C4-2B (cell line): ENCODE results near the gene DPYSL4.

Experiments
- H3K27ac ChIP-seq: fragments of 450-650 bp; 2 replicates; pipeline ENCODE4 v1.5.1; 2017
- ZFX ChIP-seq: fragments of 450-650 bp; IDR thresholded peaks from 2 replicates; pipeline ENCODE4 v1.6.1; 2017
- TF ChIP-seq, protein P1 (sequence below): fragments of 450-650 bp; conservative IDR thresholded peaks from 2 replicates; pipeline ENCODE4 v1.5.1; 2017; ENCODE audit warnings: mild to moderate bottlenecking

Gene DPYSL4

DNA sequence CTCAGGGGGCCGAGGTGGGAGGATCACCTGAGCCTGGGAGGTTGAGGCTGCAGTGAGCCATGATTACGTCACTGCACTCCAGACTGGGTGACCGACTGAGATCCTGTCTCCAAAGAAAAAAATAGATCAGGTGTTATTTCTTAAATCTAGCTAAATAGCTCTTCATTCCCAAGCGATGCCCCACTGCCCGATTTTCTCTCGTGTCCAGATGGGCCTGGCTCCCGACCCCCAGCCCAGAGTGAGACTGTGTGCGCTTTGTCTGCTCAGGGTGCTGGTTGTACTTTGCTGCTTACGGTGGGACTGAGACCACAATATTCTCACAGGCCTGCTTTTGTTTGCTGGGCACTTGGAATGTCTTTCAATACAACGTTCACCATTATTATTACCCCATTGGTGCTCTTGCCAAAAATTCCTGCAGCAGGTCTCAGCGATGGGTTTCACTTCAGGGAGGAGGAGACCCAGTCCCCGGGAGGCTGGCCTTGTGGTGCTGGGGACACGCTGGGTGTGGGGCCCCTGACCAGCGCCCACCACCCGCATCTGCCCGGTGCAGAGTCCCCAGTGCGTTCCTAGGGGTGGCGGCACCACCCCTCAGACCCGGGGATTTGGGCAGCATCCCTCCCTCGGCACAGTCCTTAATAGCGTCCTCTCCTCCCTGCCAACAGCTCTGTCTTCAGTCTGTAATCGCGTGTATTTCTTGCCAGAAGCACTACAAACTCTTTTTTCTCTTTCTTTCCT is 20.4 kb upstream of the DPYSL4 start:
- no peak overlapping the region for H3K27ac ChIP-seq

DNA sequence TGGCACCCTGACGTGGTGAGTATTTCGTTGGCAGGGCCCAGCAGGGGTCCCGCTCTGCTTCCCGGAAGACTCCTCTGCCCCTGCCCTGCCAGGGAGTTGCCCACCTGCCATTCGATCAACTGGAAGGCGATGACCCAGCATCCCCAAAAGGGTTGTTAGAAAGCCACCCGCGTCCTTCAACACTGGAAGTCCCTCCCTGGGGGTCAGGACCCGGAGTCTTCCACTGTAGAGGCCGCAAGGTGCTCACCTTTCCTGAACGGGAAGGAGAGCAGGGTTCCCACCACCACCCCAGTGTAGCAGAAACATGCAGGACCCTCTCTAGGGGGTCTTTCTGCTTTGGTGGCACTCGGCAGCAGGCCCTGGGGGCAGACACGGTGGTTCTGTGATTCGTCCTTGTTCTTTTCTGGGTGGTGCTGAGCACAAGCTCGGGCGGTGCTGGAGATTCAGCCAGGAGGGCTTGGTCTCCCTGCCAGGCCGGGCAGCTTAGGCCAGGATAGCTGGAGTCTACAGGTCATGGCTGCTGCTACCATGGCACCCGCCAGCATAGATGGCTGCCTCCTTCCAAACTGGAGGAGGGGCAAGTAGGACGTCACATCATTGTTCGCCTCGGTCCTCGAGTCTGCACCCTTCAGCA is 19.6 kb upstream of the DPYSL4 start:
- TF ChIP-seq, protein P1, sequence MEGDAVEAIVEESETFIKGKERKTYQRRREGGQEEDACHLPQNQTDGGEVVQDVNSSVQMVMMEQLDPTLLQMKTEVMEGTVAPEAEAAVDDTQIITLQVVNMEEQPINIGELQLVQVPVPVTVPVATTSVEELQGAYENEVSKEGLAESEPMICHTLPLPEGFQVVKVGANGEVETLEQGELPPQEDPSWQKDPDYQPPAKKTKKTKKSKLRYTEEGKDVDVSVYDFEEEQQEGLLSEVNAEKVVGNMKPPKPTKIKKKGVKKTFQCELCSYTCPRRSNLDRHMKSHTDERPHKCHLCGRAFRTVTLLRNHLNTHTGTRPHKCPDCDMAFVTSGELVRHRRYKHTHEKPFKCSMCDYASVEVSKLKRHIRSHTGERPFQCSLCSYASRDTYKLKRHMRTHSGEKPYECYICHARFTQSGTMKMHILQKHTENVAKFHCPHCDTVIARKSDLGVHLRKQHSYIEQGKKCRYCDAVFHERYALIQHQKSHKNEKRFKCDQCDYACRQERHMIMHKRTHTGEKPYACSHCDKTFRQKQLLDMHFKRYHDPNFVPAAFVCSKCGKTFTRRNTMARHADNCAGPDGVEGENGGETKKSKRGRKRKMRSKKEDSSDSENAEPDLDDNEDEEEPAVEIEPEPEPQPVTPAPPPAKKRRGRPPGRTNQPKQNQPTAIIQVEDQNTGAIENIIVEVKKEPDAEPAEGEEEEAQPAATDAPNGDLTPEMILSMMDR = no peak
- no peak for TF ChIP-seq ZFX
- H3K27ac ChIP-seq = no peak overlapping the region

More for the DNA sequence above, 20.4 kb upstream of the DPYSL4 start:
- TF ChIP-seq, protein P1 = no peak
- TF ChIP-seq ZFX = no peak

DNA sequence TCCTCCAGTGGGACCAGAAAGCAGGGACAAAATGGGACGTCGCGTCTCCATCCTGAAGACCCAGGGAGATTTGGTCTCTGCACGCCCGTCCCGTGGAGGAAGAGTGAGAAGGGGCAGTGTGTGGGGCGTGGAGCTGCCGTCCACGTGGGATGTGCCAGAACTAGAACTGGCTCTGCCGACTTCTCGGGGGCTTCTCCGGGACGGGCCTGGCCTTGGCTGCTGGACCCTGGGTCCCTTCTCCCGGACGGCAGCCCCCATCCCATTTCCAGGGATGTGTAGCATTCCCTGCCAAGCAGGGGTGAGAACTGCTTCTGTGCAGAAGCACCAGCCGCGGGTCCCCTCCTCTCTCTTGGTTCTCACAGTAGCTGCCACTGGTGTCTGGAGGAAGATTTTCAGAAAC is 18.8 kb upstream of the DPYSL4 start:
- no peak for TF ChIP-seq ZFX
- TF ChIP-seq, protein P1 = no peak
- no peak overlapping the region for H3K27ac ChIP-seq

DNA sequence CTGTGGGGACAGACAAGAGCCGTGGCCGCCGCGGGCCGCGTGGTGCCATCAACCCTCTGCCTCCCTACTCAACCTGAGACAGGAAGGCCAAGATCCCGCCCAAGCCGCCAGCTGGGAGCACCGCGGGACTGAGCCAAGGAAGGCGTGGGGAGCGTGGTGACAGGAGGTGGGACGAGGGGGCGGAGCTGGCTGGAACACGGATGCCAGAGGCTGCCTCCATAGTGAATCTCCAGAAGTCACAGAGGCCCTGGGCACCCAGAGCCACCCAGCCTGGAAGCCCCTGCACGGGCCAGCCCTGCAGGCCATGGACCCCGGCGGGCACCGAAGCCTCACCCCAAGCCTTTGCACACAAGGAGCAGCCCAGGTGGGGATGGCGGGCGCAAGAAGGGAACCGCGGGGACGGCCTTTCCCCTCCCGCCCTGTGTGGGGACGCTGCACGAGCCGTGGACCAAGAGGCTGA is 18.1 kb upstream of the DPYSL4 start:
- no peak overlapping the region for H3K27ac ChIP-seq
- TF ChIP-seq, protein P1 = no peak

DNA sequence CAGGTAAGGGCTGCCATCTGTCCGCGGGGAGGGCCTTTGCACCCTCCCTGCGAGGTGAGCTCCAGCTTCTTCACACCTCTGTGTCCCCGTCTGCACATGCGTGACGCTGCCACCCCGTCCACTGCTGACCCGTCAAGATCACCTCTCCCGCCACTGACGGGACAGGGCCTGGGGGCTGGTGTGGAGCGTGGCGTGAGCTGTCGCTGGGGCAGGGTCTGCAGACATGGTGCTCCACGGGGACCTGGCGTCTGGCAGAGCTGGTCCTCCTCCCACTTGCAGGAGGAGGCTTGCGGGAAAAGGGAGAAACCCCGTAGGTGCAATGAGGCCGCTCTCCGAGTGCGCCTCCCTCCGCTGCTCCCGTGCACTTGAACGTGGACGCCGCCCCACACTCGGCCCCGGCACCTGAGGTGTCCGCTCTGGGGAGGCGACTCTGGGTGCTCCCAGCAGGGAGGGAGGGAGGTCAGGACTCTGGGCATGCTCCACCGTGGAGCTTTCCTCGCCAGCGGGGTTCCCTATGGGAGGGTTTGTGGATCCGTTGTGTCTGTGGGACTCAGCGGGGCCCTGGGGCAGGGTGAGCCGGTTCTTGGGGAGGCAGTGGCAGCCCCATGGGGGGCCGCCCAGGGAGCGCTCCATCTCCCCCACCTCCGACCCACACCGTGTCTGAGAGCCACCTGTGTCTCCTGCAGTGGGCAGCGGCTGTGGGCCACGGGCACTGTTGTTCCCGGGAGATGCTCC is 17.6 kb upstream of the DPYSL4 start:
- H3K27ac ChIP-seq = no peak overlapping the region
- TF ChIP-seq, protein P1 = no peak
- TF ChIP-seq ZFX = no peak

DNA sequence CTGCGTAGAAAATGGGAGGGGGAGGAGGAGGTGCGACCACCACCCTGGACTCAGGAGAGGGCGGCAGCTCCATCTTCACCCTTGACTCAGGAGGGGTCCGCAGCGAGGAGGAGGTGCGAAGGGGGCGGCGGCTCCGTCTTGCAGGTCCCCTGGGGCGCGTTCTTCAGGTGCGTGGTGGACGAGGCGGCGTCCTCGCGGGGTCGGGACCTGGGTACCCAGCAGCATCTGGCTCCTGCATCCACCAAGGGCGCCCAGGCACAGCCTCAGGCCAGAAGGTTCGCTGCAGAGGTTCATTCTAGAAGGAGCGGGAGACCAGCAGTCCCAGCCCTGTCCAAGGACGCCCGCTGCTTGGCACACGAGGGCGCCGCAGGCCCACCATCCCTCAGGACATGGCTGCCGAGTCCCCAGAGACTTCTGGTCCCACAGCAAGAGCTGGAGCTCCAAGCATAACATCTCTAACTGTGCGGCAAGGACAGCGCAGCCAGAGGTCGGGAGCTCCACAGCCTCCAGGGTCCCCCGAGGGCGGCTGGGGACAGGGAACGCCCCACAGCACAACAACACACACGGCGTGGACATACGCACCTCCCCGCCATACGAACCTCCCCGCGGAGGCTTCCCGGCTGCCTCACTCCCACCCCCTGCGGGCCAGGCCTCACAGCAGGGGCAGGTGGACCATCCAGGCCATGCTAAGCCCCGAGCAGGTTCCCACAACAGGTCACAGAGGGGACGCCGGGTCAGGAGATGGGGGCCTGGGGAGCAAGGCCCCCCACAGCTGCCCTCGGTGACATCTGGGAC is 16.8 kb upstream of the DPYSL4 start:
- no peak overlapping the region for H3K27ac ChIP-seq
- TF ChIP-seq, protein P1 = no peak
- TF ChIP-seq ZFX = no peak
